ENCODE data around the gene LSM3. TPM values are rescaled to one million over a fixed set of nuclear protein-coding genes. Genes with fewer than 3 reads are reported as not detected.

The LSM3 gene
- total and polyA plus RNA-seq, 9 of the 15 experiments (the other 6 are each of a cell fraction or from before 2014, with no cell fraction given) = 33.8 to 203 (median 61.2) TPM

DNA sequence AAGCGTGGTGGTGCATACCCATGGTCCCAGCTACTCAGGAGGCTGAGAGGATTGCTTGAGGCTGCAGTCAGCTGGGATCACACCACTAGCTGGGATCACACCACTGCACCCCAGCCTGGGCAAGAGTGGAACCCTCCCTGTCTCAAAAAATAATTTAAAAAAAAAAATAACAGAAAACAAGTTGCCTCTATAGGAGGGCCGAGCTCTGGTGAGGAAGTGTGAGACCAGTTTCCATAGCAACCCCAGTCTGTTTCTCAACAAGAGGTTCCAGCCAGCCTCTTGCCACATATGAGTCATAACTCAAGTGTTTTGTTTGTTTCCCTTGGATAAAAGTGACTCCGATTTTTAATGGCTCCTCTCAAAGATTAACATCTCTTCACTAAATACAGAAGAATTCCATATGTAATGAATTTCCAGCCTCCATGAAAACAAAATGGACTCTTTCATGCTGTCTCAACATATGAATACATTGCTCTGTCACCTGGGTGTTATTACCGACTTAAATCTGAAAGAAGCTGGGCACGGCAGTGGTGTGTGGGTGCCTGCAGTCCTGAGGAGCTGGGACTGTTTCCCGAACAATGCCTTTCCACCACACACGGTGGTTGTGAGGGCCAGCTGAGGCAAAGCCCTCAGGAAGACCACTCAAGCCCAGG, 34.1 kb upstream of the LSM3 start (continued):
- TF ChIP-seq PRMT5 (CRISPR knock-in tag; IDR thresholded peaks at IDR 0.05) (no peak), ZBTB8A (IDR thresholded peaks at IDR 0.05; ENCODE audit: partially characterized antibody) (no peak), ZNF780A (CRISPR knock-in tag; IDR thresholded peaks at IDR 0.05) (no peak), CHD4 (IDR thresholded peaks at IDR 0.05; ENCODE audit: insufficient read depth, insufficient replicate concordance, low read depth, low read length, poor library complexity, severe bottlenecking) (no peak), XRCC3 (IDR thresholded peaks at IDR 0.05) (no peak), POLR2AphosphoS2 (IDR thresholded peaks at IDR 0.05; ENCODE audit: low read length) (peak; percentile 81; the same call in 1 of the 2 replicates), PHF20 (IDR thresholded peaks at IDR 0.05; ENCODE audit: partially characterized antibody) (no peak), CEBPB (tag; IDR thresholded peaks at IDR 0.05) (peak; percentile 94), CREM (IDR thresholded peaks at IDR 0.05; ENCODE audit: low read depth) (peak; percentile 34; the same call in 1 of the 2 replicates), ZNF77 (CRISPR knock-in tag; IDR thresholded peaks at IDR 0.05) (no peak), EP400 (IDR thresholded peaks at IDR 0.05) (no peak), MEF2A (IDR thresholded peaks at IDR 0.05; ENCODE audit: control insufficient read depth, low read depth, low read length) (no peak), PRPF4 (IDR thresholded peaks at IDR 0.05; ENCODE audit: insufficient read depth, low read depth, low read length, poor library complexity, severe bottlenecking) (no peak), PTRF (tag; IDR thresholded peaks at IDR 0.05) (no peak)
- TF ChIP-seq, protein P1, sequence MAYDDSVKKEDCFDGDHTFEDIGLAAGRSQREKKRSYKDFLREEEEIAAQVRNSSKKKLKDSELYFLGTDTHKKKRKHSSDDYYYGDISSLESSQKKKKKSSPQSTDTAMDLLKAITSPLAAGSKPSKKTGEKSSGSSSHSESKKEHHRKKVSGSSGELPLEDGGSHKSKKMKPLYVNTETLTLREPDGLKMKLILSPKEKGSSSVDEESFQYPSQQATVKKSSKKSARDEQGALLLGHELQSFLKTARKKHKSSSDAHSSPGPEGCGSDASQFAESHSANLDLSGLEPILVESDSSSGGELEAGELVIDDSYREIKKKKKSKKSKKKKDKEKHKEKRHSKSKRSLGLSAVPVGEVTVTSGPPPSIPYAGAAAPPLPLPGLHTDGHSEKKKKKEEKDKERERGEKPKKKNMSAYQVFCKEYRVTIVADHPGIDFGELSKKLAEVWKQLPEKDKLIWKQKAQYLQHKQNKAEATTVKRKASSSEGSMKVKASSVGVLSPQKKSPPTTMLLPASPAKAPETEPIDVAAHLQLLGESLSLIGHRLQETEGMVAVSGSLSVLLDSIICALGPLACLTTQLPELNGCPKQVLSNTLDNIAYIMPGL (CRISPR knock-in tag; IDR thresholded peaks at IDR 0.05) = no peak
- TF ChIP-seq, protein P2, sequence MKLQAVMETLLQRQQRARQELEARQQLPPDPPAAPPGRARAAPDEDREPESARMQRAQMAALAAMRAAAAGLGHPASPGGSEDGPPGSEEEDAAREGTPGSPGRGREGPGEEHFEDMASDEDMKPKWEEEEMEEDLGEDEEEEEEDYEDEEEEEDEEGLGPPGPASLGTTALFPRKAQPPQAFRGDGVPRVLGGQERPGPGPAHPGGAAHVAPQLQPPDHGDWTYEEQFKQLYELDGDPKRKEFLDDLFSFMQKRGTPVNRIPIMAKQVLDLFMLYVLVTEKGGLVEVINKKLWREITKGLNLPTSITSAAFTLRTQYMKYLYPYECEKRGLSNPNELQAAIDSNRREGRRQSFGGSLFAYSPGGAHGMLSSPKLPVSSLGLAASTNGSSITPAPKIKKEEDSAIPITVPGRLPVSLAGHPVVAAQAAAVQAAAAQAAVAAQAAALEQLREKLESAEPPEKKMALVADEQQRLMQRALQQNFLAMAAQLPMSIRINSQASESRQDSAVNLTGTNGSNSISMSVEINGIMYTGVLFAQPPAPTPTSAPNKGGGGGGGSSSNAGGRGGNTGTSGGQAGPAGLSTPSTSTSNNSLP (IDR thresholded peaks at IDR 0.05; ENCODE audit: borderline replicate concordance, low read depth, low read length) = peak; percentile 84; the same call in 1 of the 2 replicates
- TF ChIP-seq, protein P3, sequence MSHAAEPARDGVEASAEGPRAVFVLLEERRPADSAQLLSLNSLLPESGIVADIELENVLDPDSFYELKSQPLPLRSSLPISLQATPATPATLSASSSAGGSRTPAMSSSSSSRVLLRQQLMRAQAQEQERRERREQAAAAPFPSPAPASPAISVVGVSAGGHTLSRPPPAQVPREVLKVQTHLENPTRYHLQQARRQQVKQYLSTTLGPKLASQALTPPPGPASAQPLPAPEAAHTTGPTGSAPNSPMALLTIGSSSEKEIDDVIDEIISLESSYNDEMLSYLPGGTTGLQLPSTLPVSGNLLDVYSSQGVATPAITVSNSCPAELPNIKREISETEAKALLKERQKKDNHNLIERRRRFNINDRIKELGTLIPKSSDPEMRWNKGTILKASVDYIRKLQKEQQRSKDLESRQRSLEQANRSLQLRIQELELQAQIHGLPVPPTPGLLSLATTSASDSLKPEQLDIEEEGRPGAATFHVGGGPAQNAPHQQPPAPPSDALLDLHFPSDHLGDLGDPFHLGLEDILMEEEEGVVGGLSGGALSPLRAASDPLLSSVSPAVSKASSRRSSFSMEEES (CRISPR knock-in tag; IDR thresholded peaks at IDR 0.05) = no peak
- TF ChIP-seq, protein P4, sequence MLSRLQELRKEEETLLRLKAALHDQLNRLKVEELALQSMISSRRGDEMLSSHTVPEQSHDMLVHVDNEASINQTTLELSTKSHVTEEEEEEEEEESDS (CRISPR knock-in tag; IDR thresholded peaks at IDR 0.05) = no peak
- TF ChIP-seq, protein P5, sequence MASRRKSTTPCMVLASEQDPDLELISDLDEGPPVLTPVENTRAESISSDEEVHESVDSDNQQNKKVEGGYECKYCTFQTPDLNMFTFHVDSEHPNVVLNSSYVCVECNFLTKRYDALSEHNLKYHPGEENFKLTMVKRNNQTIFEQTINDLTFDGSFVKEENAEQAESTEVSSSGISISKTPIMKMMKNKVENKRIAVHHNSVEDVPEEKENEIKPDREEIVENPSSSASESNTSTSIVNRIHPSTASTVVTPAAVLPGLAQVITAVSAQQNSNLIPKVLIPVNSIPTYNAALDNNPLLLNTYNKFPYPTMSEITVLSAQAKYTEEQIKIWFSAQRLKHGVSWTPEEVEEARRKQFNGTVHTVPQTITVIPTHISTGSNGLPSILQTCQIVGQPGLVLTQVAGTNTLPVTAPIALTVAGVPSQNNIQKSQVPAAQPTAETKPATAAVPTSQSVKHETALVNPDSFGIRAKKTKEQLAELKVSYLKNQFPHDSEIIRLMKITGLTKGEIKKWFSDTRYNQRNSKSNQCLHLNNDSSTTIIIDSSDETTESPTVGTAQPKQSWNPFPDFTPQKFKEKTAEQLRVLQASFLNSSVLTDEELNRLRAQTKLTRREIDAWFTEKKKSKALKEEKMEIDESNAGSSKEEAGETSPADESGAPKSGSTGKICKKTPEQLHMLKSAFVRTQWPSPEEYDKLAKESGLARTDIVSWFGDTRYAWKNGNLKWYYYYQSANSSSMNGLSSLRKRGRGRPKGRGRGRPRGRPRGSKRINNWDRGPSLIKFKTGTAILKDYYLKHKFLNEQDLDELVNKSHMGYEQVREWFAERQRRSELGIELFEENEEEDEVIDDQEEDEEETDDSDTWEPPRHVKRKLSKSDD (conservative IDR thresholded peaks at IDR 0.05; ENCODE audit: low read length) = no peak

All from K562 (cell line).